ENCODE data around the gene KCNAB1.

- TF ChIP-seq POLR2AphosphoS5 (IDR thresholded peaks at IDR 0.05) (no peak), EP300 (IDR thresholded peaks at IDR 0.05) (no peak), CTCF (IDR thresholded peaks at IDR 0.05) (no peak), POLR2A (IDR thresholded peaks at IDR 0.05) (no peak)
These were observed 270.5 kb downstream of the KCNAB1 start for GRCh38 chr3:156390846-156391245.

Measured in suprapubic skin (tissue), 4 donors.